B cell (primary cell): ENCODE results near the gene ANKRD62. TPM values are rescaled to one million over a fixed set of nuclear protein-coding genes. Genes with fewer than 3 reads are reported as not detected.

Experiments
- ATAC-seq: fragments of 200-7000 bp; cut with Tn5 transposase; one replicate; pipeline ENCODE4 v1.10.0; 2021; ENCODE audit warnings: low read depth, mild to moderate bottlenecking, moderate number of reproducible peaks, moderate library complexity
- CTCF ChIA-PET: fragments of 350-600 bp; sonication (Branson Sonifier 250); formaldehyde crosslinking; loops from one replicate; lab custom pipeline; 2021; ENCODE audit warnings: antibody characterized with exemption, inconsistent platforms; lab: Charles Lee
- POLR2A ChIA-PET: fragments of 350-600 bp; sonication (Branson Sonifier 250); formaldehyde crosslinking; loops from one replicate; lab custom pipeline; 2021; ENCODE audit warnings: antibody characterized with exemption; lab: Charles Lee
- DNase-seq: peaks from one replicate; pipeline ENCODE4 v3.0.0; 2013
- H2AFZ ChIP-seq: 2 replicates; pipeline ENCODE4 v1.6.1; 2012; ENCODE audit warnings: mild to moderate bottlenecking, low read depth, low read length; ENCODE audit not compliant: insufficient read depth, poor library complexity, severe bottlenecking
- H3K27ac ChIP-seq, 2 donors: 1 replicate in 1 of 2; 2 replicates in 1 of 2; pipeline ENCODE4 v1.5.1; 2012 to 2013; ENCODE audit warnings: low read length in 2 of 2, mild to moderate bottlenecking in 2 of 2, moderate library complexity in 1 of 2
- H3K27me3 ChIP-seq, 4 experiments: fragments of 200-600 bp in 1 of 4; sonication (generic) in 1 of 4; replicated peaks in 1 of 4; 1 replicate in 2 of 4; 2 replicates in 2 of 4; pipeline versions ENCODE4 v1.6.1 to v1.7.0; 2013 to 2016; ENCODE audit warnings: low read length in 3 of 4, mild to moderate bottlenecking in 2 of 4, mixed read lengths in 1 of 4, moderate library complexity in 1 of 4; ENCODE audit not compliant: insufficient read depth in 4 of 4, control insufficient read depth in 3 of 4; ENCODE audit errors: control extremely low read depth in 1 of 4
- H3K36me3 ChIP-seq, 2 experiments: replicated peaks in 1 of 2; 1 replicate in 1 of 2; 2 replicates in 1 of 2; pipeline versions ENCODE4 v1.6.1 to v1.7.1; 2013; ENCODE audit warnings: low read length in 1 of 2; ENCODE audit not compliant: insufficient read depth in 2 of 2, control insufficient read depth in 1 of 2; ENCODE audit errors: control extremely low read depth in 1 of 2, extremely low read depth in 1 of 2
- H3K4me1 ChIP-seq, 2 donors: fragments of 200-600 bp in 1 of 2; sonication (generic) in 1 of 2; 1 replicate in 1 of 2; 2 replicates in 1 of 2; pipeline versions ENCODE4 v1.5.1 to v1.6.1; 2013 to 2017; ENCODE audit warnings: low read length in 2 of 2; ENCODE audit not compliant: control insufficient read depth in 2 of 2, insufficient read depth in 2 of 2
- H3K4me2 ChIP-seq: replicated peaks from 2 replicates; pipeline ENCODE3; 2012; ENCODE audit warnings: mild to moderate bottlenecking, low read depth, low read length; ENCODE audit not compliant: poor library complexity, severe bottlenecking
- H3K4me3 ChIP-seq, 5 experiments: fragments of 200-600 bp in 1 of 5; sonication (generic) in 1 of 5; 1 replicate in 3 of 5; 2 replicates in 2 of 5; pipeline versions ENCODE4 v1.5.1 to v1.7.0; 2011 to 2016; ENCODE audit warnings: low read length in 4 of 5, mild to moderate bottlenecking in 4 of 5, low read depth in 2 of 5, control low read depth in 1 of 5, moderate library complexity in 1 of 5; ENCODE audit not compliant: insufficient read depth in 1 of 5; ENCODE audit errors: control extremely low read depth in 1 of 5, extremely low read depth in 1 of 5
- H3K79me2 ChIP-seq: fragments of 200-600 bp; sonication (generic); one replicate; pipeline ENCODE4 v1.6.0; 2016; ENCODE audit warnings: low read length; ENCODE audit not compliant: control insufficient read depth, insufficient read depth
- H3K9ac ChIP-seq: fragments of 200-600 bp; sonication (generic); 2 replicates; pipeline ENCODE4 v1.6.1; 2017; ENCODE audit warnings: mild to moderate bottlenecking, low read length, moderate library complexity
- H3K9me3 ChIP-seq, 3 donors: one replicate each; pipeline versions ENCODE4 v1.6.1 to v1.7.1; 2013; ENCODE audit warnings: low read length in 2 of 3; ENCODE audit not compliant: control insufficient read depth in 2 of 3, insufficient read depth in 1 of 3; ENCODE audit errors: control extremely low read depth in 1 of 3
- H4K20me1 ChIP-seq: 2 replicates; pipeline ENCODE4 v1.6.0; 2012; ENCODE audit warnings: mild to moderate bottlenecking, low read length; ENCODE audit not compliant: insufficient read depth, control insufficient read depth, poor library complexity, severe bottlenecking
- H3K27ac Mint-ChIP-seq: one replicate; pipeline ENCODE4 v1.8.0; 2021; ENCODE audit warnings: mixed read lengths
- H3K27me3 Mint-ChIP-seq: one replicate; pipeline ENCODE4 v1.8.0; 2021; ENCODE audit warnings: mixed read lengths
- H3K4me1 Mint-ChIP-seq: one replicate; pipeline ENCODE4 v1.8.0; 2021; ENCODE audit warnings: mixed read lengths
- H3K4me3 Mint-ChIP-seq: one replicate; pipeline ENCODE4 v1.8.0; 2021; ENCODE audit warnings: mixed read lengths
- H3K9me3 Mint-ChIP-seq: one replicate; pipeline ENCODE4 v1.8.0; 2022; ENCODE audit warnings: mixed read lengths; ENCODE audit not compliant: insufficient read depth
- EZH2 ChIP-seq: IDR thresholded peaks from 2 replicates; pipeline ENCODE4 v1.6.1; 2012; ENCODE audit warnings: borderline replicate concordance, low read depth, mild to moderate bottlenecking, moderate library complexity, low read length; ENCODE audit not compliant: insufficient read depth, poor library complexity, severe bottlenecking
- WGBS: methylation state at CpG from one replicate; pipeline ENCODE4 v1.1.5; 2013; ENCODE audit warnings: missing lambda C conversion rate; ENCODE audit not compliant: insufficient coverage; 5-methylcytosine and 5-hydroxymethylcytosine counted together
- intact Hi-C: fragments of 100-400 bp; cut with micrococcal nuclease; formaldehyde crosslinking; loops from one replicate; pipeline ENCODE4 v1.10.0; 2022
- polyA plus RNA-seq: library from polyadenylated mRNA; depleted of rRNA; stranded (reverse); fragments of >200 nt; gene quantifications from 2 replicates; pipeline ENCODE4 v1.2.3, GENCODE V29; 2012
- small RNA-seq: library from RNA; depleted of rRNA; stranded (forward); fragments of <200 nt; gene quantifications from one replicate; pipeline ENCODE3, GENCODE V24; 2012; ENCODE audit warnings: low replicate concordance, low read depth; ENCODE audit not compliant: insufficient read length
- total RNA-seq, 2 donors: library from RNA; stranded (reverse); fragments of 120-200 nt in 1 of 2; gene quantifications; 1 replicate in 1 of 2; 2 replicates in 1 of 2; pipeline versions ENCODE4 v1.2.3 to v1.2.4, GENCODE V29; 2013 to 2022
- TF ChIP-seq, protein P1 (sequence below): fragments of 200-600 bp; IDR thresholded peaks from one replicate; pipeline ENCODE4 v1.8.0; 2022; ENCODE audit warnings: antibody characterized with exemption, mild to moderate bottlenecking

Gene ANKRD62
- total and polyA plus RNA-seq, 2 donors (not counting 1 experiment from before 2014, with no cell fraction given) = not detected

DNA sequence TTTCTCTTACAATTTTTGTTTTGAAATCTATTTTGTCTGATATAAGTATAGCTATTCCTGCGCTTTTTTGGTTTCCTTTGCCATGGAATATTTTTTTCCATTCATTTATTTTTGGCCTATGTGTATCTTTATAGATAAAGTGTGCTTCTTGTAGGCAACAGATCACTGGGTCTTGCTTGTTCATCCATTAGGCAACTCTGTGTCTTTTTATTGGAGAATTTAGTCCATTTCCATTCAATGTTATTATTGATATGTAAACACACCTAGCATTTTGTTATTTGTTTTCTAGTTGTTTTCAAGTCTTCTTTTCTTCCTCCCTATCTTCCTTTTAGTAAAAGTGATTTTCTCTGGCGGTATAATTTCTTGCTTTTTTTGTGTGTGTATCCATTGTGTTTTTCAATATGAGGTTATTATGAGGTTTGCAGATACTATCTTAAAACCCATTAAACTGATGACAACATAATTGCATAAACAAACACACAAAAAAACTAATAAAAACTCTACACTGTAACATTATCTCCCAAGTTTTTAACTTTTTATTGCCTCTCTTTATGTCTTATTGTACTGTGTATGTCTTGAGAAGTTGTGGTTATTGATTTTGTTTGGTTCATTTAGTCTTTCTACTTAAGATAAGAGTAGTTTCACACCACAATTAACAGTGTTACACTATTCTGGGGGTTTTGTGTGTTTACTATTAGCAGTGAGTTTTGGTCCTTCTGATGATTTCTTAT is 71.6 kb downstream of the ANKRD62 start:
- intact Hi-C loops = no loop called here
- Histone ChIP-seq H3K4me3 (no peak overlapping the region), H3K9ac (no peak overlapping the region), H3K79me2 (no peaks in the 10 kb centered on the region), H2AFZ (no peak overlapping the region), H4K20me1 (no peaks in the 10 kb centered on the region), H3K9me3 (peaks cover 0 to 1% (median 0%) of the 10 kb centered on the region in 3 donors), H3K4me2 (no peak overlapping the region), H3K4me1 (no peaks in the 10 kb centered on the region), H3K27me3 (peaks cover 0 to 3% (median 0%) of the 10 kb centered on the region in 4 experiments), H3K27ac (no peak overlapping the region), H3K36me3 (no peaks in the 10 kb centered on the region)
- Mint-ChIP-seq H3K4me3 (no peak overlapping the region), H3K4me1 (no peaks in the 10 kb centered on the region), H3K27me3 (peaks cover 27% of the 10 kb centered on the region), H3K27ac (no peak overlapping the region), H3K9me3 (peaks cover 11% of the 10 kb centered on the region)
- TF ChIP-seq, protein P1, sequence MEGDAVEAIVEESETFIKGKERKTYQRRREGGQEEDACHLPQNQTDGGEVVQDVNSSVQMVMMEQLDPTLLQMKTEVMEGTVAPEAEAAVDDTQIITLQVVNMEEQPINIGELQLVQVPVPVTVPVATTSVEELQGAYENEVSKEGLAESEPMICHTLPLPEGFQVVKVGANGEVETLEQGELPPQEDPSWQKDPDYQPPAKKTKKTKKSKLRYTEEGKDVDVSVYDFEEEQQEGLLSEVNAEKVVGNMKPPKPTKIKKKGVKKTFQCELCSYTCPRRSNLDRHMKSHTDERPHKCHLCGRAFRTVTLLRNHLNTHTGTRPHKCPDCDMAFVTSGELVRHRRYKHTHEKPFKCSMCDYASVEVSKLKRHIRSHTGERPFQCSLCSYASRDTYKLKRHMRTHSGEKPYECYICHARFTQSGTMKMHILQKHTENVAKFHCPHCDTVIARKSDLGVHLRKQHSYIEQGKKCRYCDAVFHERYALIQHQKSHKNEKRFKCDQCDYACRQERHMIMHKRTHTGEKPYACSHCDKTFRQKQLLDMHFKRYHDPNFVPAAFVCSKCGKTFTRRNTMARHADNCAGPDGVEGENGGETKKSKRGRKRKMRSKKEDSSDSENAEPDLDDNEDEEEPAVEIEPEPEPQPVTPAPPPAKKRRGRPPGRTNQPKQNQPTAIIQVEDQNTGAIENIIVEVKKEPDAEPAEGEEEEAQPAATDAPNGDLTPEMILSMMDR = no peak
- TF ChIP-seq EZH2 = no peak
- POLR2A ChIA-PET = no interaction called here
- ATAC-seq (no peak), DNase-seq (no peak)
- WGBS = no CpG with 5 or more reads among the region's 2 CpGs
- CTCF ChIA-PET = no interaction called here

Small RNAs within 50 kb of the gene (small RNA-seq; reads per million reads assigned to genes)
- gene RNU6-324P = not detected

Other genes with a start within 250 kb of the ANKRD62 start
- 52.2 and 55.4 TPM in 2 replicates for gene CHMP1B, start 242.4 kb upstream of the ANKRD62 start, total RNA-seq
- 86.0 and 108 TPM in 2 replicates for gene CHMP1B, start 242.4 kb upstream of the ANKRD62 start, polyA plus RNA-seq
- 57.5 and 69.7 TPM in 2 replicates for gene MPPE1, start 185.5 kb upstream of the ANKRD62 start, total RNA-seq
- gene MPPE1, start 185.5 kb upstream of the ANKRD62 start, polyA plus RNA-seq = 51.1 and 83.5 TPM in 2 replicates
- 9.8 and 11.7 TPM in 2 replicates for gene IMPA2, start 112.3 kb upstream of the ANKRD62 start, total RNA-seq
- gene IMPA2, start 112.3 kb upstream of the ANKRD62 start, polyA plus RNA-seq = 5.9 and 8.0 TPM in 2 replicates
- gene CIDEA, start 160.5 kb downstream of the ANKRD62 start, total RNA-seq = not detected in 2 replicates
- not detected in 2 replicates for gene CIDEA, start 160.5 kb downstream of the ANKRD62 start, polyA plus RNA-seq
- 30.4 and 32.6 TPM in 2 replicates for gene TUBB6, start 214.4 kb downstream of the ANKRD62 start, total RNA-seq
- gene TUBB6, start 214.4 kb downstream of the ANKRD62 start, polyA plus RNA-seq = 58.7 and 131 TPM in 2 replicates